T-cell (primary cell): ENCODE results near the gene FERMT1. TPM values are rescaled to one million over a fixed set of nuclear protein-coding genes. Genes with fewer than 3 reads are reported as not detected.
"Not testable (repeated sequence)": the region's sequence is repeated elsewhere in the genome, so short reads cannot be mapped to it uniquely, and the experiment has no call there.

Experiments
- ATAC-seq, 4 experiments: fragments of 200-7000 bp in 3 of 4; fragments of 150-1000 bp in 1 of 4; cut with Tn5 transposase; replicated peaks in 1 of 4; 1 replicate in 3 of 4; 2 replicates in 1 of 4; pipeline ENCODE4 v1.10.0; 2021; ENCODE audit warnings: moderate library complexity in 3 of 4, mild to moderate bottlenecking in 2 of 4, moderate number of reproducible peaks in 1 of 4
- CTCF ChIA-PET, 2 donors: fragments of 300-600 bp; sonication (Branson Sonifier 250); formaldehyde crosslinking; loops; one replicate each; lab custom pipeline; 2022; ENCODE audit warnings: antibody characterized with exemption in 2 of 2; lab: Charles Lee
- POLR2A ChIA-PET, 2 donors: fragments of 300-600 bp; sonication (Branson Sonifier 250); formaldehyde crosslinking; loops; one replicate each; lab custom pipeline; 2022; ENCODE audit warnings: antibody characterized with exemption in 2 of 2; lab: Charles Lee
- DNase-seq, 35 experiments: peaks; one replicate each; pipeline versions ENCODE4 v3.0.0 to v3.0.0-alpha.2; 2013 to 2023
- H3K27ac ChIP-seq: one replicate; pipeline ENCODE4 v1.5.1; 2013; ENCODE audit warnings: low read length
- H3K27me3 ChIP-seq, 2 experiments: replicated peaks in 1 of 2; 1 replicate in 1 of 2; 2 replicates in 1 of 2; pipeline versions ENCODE4 v1.6.1 to v1.7.0; 2013; ENCODE audit warnings: low read length in 1 of 2, mixed read lengths in 1 of 2; ENCODE audit not compliant: control insufficient read depth in 2 of 2, insufficient read depth in 2 of 2; ENCODE audit errors: extremely low read depth in 1 of 2
- H3K36me3 ChIP-seq, 2 donors: 1 replicate in 1 of 2; 2 replicates in 1 of 2; pipeline versions ENCODE4 v1.6.1 to v1.7.0; 2013; ENCODE audit warnings: low read length in 1 of 2; ENCODE audit not compliant: control insufficient read depth in 2 of 2, insufficient read depth in 1 of 2; ENCODE audit errors: extremely low read depth in 1 of 2
- H3K4me1 ChIP-seq, 2 experiments: 1 replicate in 1 of 2; 2 replicates in 1 of 2; pipeline versions ENCODE4 v1.6.1 to v1.7.0; 2013; ENCODE audit warnings: low read length in 2 of 2, mixed read lengths in 1 of 2; ENCODE audit not compliant: insufficient read depth in 2 of 2, control insufficient read depth in 1 of 2; ENCODE audit errors: extremely low read depth in 1 of 2
- H3K4me3 ChIP-seq, 2 donors: 1 replicate in 1 of 2; 2 replicates in 1 of 2; pipeline versions ENCODE4 v1.5.1 to v1.7.0; 2013; ENCODE audit warnings: mild to moderate bottlenecking in 2 of 2, low read length in 1 of 2, moderate library complexity in 1 of 2; ENCODE audit not compliant: control insufficient read depth in 1 of 2; ENCODE audit errors: extremely low read depth in 1 of 2
- H3K9me3 ChIP-seq: 2 replicates; pipeline ENCODE4 v1.7.0; 2013
- H3K27ac Mint-ChIP-seq, 2 donors: one replicate each; pipeline ENCODE4 v1.8.0; 2020 to 2021; ENCODE audit warnings: mild to moderate bottlenecking in 2 of 2, mixed read lengths in 2 of 2
- H3K27me3 Mint-ChIP-seq, 2 donors: one replicate each; pipeline ENCODE4 v1.8.0; 2021 to 2022; ENCODE audit warnings: mixed read lengths in 2 of 2
- H3K36me3 Mint-ChIP-seq: one replicate; pipeline ENCODE4 v1.8.0; 2021; ENCODE audit warnings: mixed read lengths
- H3K4me1 Mint-ChIP-seq, 3 donors: one replicate each; pipeline ENCODE4 v1.8.0; 2020 to 2022; ENCODE audit warnings: mixed read lengths in 3 of 3, mild to moderate bottlenecking in 1 of 3
- H3K4me3 Mint-ChIP-seq, 3 donors: one replicate each; pipeline ENCODE4 v1.8.0; 2020 to 2022; ENCODE audit warnings: mild to moderate bottlenecking in 3 of 3, mixed read lengths in 3 of 3, moderate library complexity in 3 of 3
- H3K9me3 Mint-ChIP-seq, 3 donors: one replicate each; pipeline ENCODE4 v1.8.0; 2020 to 2022; ENCODE audit warnings: mixed read lengths in 3 of 3
- WGBS: methylation state at CpG from one replicate; pipeline ENCODE4 v1.1.5; 2013; ENCODE audit warnings: missing lambda C conversion rate; ENCODE audit not compliant: insufficient coverage; 5-methylcytosine and 5-hydroxymethylcytosine counted together
- total RNA-seq, 35 experiments: library from RNA in 6 of 35; stranded (reverse) in 6 of 35; fragments of 120-200 nt in 1 of 35; gene quantifications; one replicate each; pipeline versions ENCODE4 v1.2.1 to v1.2.4 and lab custom pipeline; 2013 to 2026

Gene FERMT1
- total RNA-seq, 5 donors from 2014 or later (not counting 1 experiment from before 2014, with no cell fraction given): 0.20 to 0.22 TPM; not detected in 3

GRCh38 chr20:6037082-6037481 lies 85.7 kb downstream of the FERMT1 start:
- Histone ChIP-seq H3K27ac (no peak overlapping the region), H3K36me3 (peaks cover 16 to 69% of the 10 kb centered on the region in 2 donors), H3K4me3 (no peak overlapping the region), H3K4me1 (no peaks in the 10 kb centered on the region), H3K27me3 (no peaks in the 10 kb centered on the region), H3K9me3 (no peaks in the 10 kb centered on the region)
- H3K9me3 Mint-ChIP-seq: no peaks in the 10 kb centered on the region
- H3K4me1 Mint-ChIP-seq: peaks cover 3 to 7% (median 4%) of the 10 kb centered on the region in 3 donors
- H3K27me3 Mint-ChIP-seq: no peaks in the 10 kb centered on the region
- CTCF ChIA-PET: no interaction called here
- POLR2A ChIA-PET: no interaction called here
- H3K4me3 Mint-ChIP-seq: no peak overlapping the region
- WGBS: no CpG with 5 or more reads among the region's 1 CpG
- no peak for DNase-seq
- peaks cover 64% of the 10 kb centered on the region for H3K36me3 Mint-ChIP-seq
- no peak for ATAC-seq
- H3K27ac Mint-ChIP-seq: no peak overlapping the region

- H3K36me3 Mint-ChIP-seq: peaks cover 59% of the 10 kb centered on the region
- ATAC-seq (no peak), DNase-seq (no peak)
- H3K27me3 Mint-ChIP-seq: no peaks in the 10 kb centered on the region
- Histone ChIP-seq H3K36me3 (peaks cover 12 to 68% of the 10 kb centered on the region in 2 donors), H3K4me1 (peaks cover 0 to under 1% of the 10 kb centered on the region in 2 experiments), H3K27me3 (no peaks in the 10 kb centered on the region), H3K9me3 (no peaks in the 10 kb centered on the region), H3K27ac (no peak overlapping the region), H3K4me3 (no peak overlapping the region)
- WGBS: 96% methylated on average over 3 of the region's 4 CpGs
- peaks cover 6 to 10% (median 7%) of the 10 kb centered on the region in 3 donors for H3K4me1 Mint-ChIP-seq
- H3K27ac Mint-ChIP-seq: no peak overlapping the region
- no peak overlapping the region for H3K4me3 Mint-ChIP-seq
- CTCF ChIA-PET: no interaction called here
- no peaks in the 10 kb centered on the region for H3K9me3 Mint-ChIP-seq
- POLR2A ChIA-PET: no interaction called here
These were observed 86.6 kb downstream of the FERMT1 start for GRCh38 chr20:6036213-6036612.

- ChIA-PET CTCF (no interaction called here), POLR2A (interaction anchor here in 1 of 2 donors (0.5 to 0.6 kb wide), 2 partner anchors 184 to 451 kb away, joined by 3 to 7 read pairs; no protein-coding TSS in a partner anchor)
- Histone ChIP-seq H3K27ac (no peak overlapping the region), H3K9me3 (no peaks in the 10 kb centered on the region), H3K4me1 (peaks cover 3 to 10% of the 10 kb centered on the region in 2 experiments), H3K36me3 (peaks cover 6 to 53% of the 10 kb centered on the region in 2 donors), H3K27me3 (no peaks in the 10 kb centered on the region), H3K4me3 (no peak overlapping the region)
- H3K4me3 Mint-ChIP-seq: no peak overlapping the region
- no peaks in the 10 kb centered on the region for H3K27me3 Mint-ChIP-seq
- peaks cover 46% of the 10 kb centered on the region for H3K36me3 Mint-ChIP-seq
- peak overlapping the region in 1 of 2 donors; percentile 46 for H3K27ac Mint-ChIP-seq
- ATAC-seq (no peak), DNase-seq (no peak)
- peaks cover 21% of the 10 kb centered on the region in 3 donors for H3K4me1 Mint-ChIP-seq
- WGBS: 68% methylated on average over 2 of the region's 2 CpGs
- H3K9me3 Mint-ChIP-seq: no peaks in the 10 kb centered on the region
These were observed 88.5 kb downstream of the FERMT1 start for GRCh38 chr20:6034134-6034969.

GRCh38 chr20:6032907-6033306 lies 89.9 kb downstream of the FERMT1 start:
- CTCF ChIA-PET, H3K4me1 ChIP-seq, ATAC-seq, H3K9me3 Mint-ChIP-seq, DNase-seq, POLR2A ChIA-PET, H3K9me3 ChIP-seq, H3K27me3 ChIP-seq, H3K27ac ChIP-seq, H3K27me3 Mint-ChIP-seq, H3K27ac Mint-ChIP-seq, H3K4me3 ChIP-seq, H3K4me3 Mint-ChIP-seq: not testable (repeated sequence)
- WGBS: no CpG with 5 or more reads among the region's 8 CpGs
- H3K4me1 Mint-ChIP-seq: peaks cover 25 to 27% (median 27%) of the 10 kb centered on the region in 3 donors
- H3K36me3 ChIP-seq: peaks cover 6 to 44% of the 10 kb centered on the region in 2 donors
- peaks cover 41% of the 10 kb centered on the region for H3K36me3 Mint-ChIP-seq

- no peaks in the 10 kb centered on the region for H3K9me3 Mint-ChIP-seq
- no CpG with 5 or more reads among the region's 6 CpGs for WGBS
- no peaks in the 10 kb centered on the region for H3K27me3 ChIP-seq
- H3K27ac ChIP-seq: no peak overlapping the region
- CTCF ChIA-PET: interaction anchor here (0.6 kb wide), 2 partner anchors 461 to 502 kb away, joined by 3 read pairs; no protein-coding TSS in a partner anchor
- peaks cover 7 to 14% of the 10 kb centered on the region in 2 experiments for H3K4me1 ChIP-seq
- H3K4me3 ChIP-seq: peak overlapping the region in 1 of 2 donors; percentile 36
- H3K4me1 Mint-ChIP-seq: peaks cover 33 to 40% (median 40%) of the 10 kb centered on the region in 3 donors
- peak overlapping the region; percentile 65 to 72 for H3K27ac Mint-ChIP-seq
- peak in 1 of 35 experiments; percentile 34 for DNase-seq
- peaks cover 4 to 26% of the 10 kb centered on the region in 2 donors for H3K36me3 ChIP-seq
- peaks cover 39% of the 10 kb centered on the region for H3K36me3 Mint-ChIP-seq
- POLR2A ChIA-PET: no interaction called here
- H3K9me3 ChIP-seq: no peaks in the 10 kb centered on the region
- peak; percentile 70 to 91 (median 80) for ATAC-seq
- peak overlapping the region; percentile 13 to 41 (median 21) for H3K4me3 Mint-ChIP-seq
- H3K27me3 Mint-ChIP-seq: no peaks in the 10 kb centered on the region
These were observed 92.3 kb downstream of the FERMT1 start for GRCh38 chr20:6030453-6031080.

- Histone ChIP-seq H3K27ac (no peak overlapping the region), H3K4me1 (peaks cover 7 to 14% of the 10 kb centered on the region in 2 experiments), H3K4me3 (no peak overlapping the region), H3K9me3 (no peaks in the 10 kb centered on the region), H3K27me3 (no peaks in the 10 kb centered on the region), H3K36me3 (peaks cover 4 to 24% of the 10 kb centered on the region in 2 donors)
- ChIA-PET POLR2A (interaction anchor here (0.6 to 0.7 kb wide), 2 partner anchors 100 to 315 kb away, joined by 3 to 11 read pairs; no protein-coding TSS in a partner anchor), CTCF (interaction anchor here in 1 of 2 donors (0.5 to 0.7 kb wide), 2 partner anchors 90 to 244 kb away, joined by 5 read pairs; no protein-coding TSS in a partner anchor)
- no peak for ATAC-seq
- Mint-ChIP-seq H3K4me3 (no peak overlapping the region), H3K27me3 (no peaks in the 10 kb centered on the region), H3K36me3 (peaks cover 42% of the 10 kb centered on the region), H3K27ac (peak overlapping the region in 1 of 2 donors; percentile 8), H3K9me3 (peaks cover 0 to 3% (median 0%) of the 10 kb centered on the region in 3 donors), H3K4me1 (peaks cover 33 to 42% (median 42%) of the 10 kb centered on the region in 3 donors)
- DNase-seq: no peak
- WGBS: 87% methylated on average over 4 of the region's 6 CpGs
These were observed 93.3 kb downstream of the FERMT1 start for GRCh38 chr20:6029538-6029937.
